Ovary (tissue), 3 donors: Measurements from ENCODE around the gene RGMA.

ENCODE experiments used
- CTCF ChIP-seq, 3 donors: fragments of 450-650 bp in 2 of 3; fragments of 200-600 bp in 1 of 3; IDR thresholded peaks; one replicate each; pipeline versions ENCODE4 v1.5.1 to v1.8.0; 2016 to 2022; ENCODE audit warnings: antibody characterized with exemption in 3 of 3, mild to moderate bottlenecking in 1 of 3
- EP300 ChIP-seq: sonication (generic); formaldehyde crosslinking; IDR thresholded peaks from one replicate; pipeline ENCODE4 v1.6.1; 2017; ENCODE audit warnings: antibody characterized with exemption
- POLR2A ChIP-seq: fragments of 450-650 bp; IDR thresholded peaks from one replicate; pipeline ENCODE4 v1.6.1; 2017; ENCODE audit warnings: antibody characterized with exemption, mild to moderate bottlenecking, moderate library complexity
- donor health status: DM: no; HTN: no; CAD: no.

DNA sequence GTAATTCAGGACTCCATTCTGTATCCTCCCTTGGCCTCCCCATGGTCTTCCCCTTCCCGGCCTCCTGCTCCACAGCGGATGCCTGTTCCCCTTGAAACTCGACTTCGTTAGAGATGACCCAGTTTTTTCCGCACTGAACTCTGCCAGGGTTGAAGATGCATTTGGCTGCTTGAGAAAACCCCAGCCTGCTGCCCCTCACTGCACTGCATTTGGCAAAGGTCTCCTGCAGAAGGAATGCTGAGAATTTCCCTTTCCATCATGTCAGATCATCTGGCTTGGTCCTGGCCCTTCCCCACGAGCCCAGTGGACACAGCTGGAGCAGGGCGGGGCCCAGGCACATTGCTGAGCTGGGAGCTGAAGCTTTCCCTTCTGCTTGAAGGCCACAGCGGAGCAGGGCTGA lies 37.6 kb upstream of the RGMA start:
- no peak for TF ChIP-seq CTCF (IDR thresholded peaks at IDR 0.05)
- no peak for TF ChIP-seq EP300
- TF ChIP-seq POLR2A: no peak
